Fibroblast of lung (primary cell): ENCODE data around the gene C2CD4B. TPM values are rescaled to one million over a fixed set of nuclear protein-coding genes. Genes with fewer than 3 reads are reported as not detected.

Source experiments
- DNase-seq, 2 donors: peaks; one replicate each; pipeline versions ENCODE4 v3.0.0 to v3.0.0-alpha.2; 2010; ENCODE audit warnings: low read depth in 2 of 2
- H2AFZ ChIP-seq: 2 replicates; pipeline ENCODE4 v1.5.1; 2012; ENCODE audit warnings: low read length, control low read depth, inconsistent platforms
- H3K27ac ChIP-seq: 2 replicates; pipeline ENCODE4 v1.5.1; 2011; ENCODE audit warnings: low read length, control low read depth; ENCODE audit not compliant: insufficient read depth
- H3K27me3 ChIP-seq: 2 replicates; pipeline ENCODE4 v1.5.1; 2011; ENCODE audit warnings: mild to moderate bottlenecking, low read length; ENCODE audit not compliant: control insufficient read depth, insufficient read depth
- H3K36me3 ChIP-seq: 2 replicates; pipeline ENCODE4 v1.5.1; 2011; ENCODE audit warnings: low read length; ENCODE audit not compliant: control insufficient read depth, insufficient read depth
- H3K4me1 ChIP-seq: 2 replicates; pipeline ENCODE4 v1.5.1; 2011; ENCODE audit warnings: low read length; ENCODE audit not compliant: control insufficient read depth, insufficient read depth; ENCODE audit errors: extremely low read depth
- H3K4me2 ChIP-seq: 2 replicates; pipeline ENCODE4 v1.5.1; 2011; ENCODE audit warnings: low read length, control low read depth; ENCODE audit not compliant: insufficient read depth; ENCODE audit errors: extremely low read depth
- H3K4me3 ChIP-seq, 4 experiments: fragments of 200-600 bp in 1 of 4; sonication (generic) in 1 of 4; replicated peaks in 1 of 4; 2 replicates each; pipeline ENCODE4 v1.5.1; 2011 to 2016; ENCODE audit warnings: low read length in 4 of 4, low read depth in 3 of 4, mild to moderate bottlenecking in 3 of 4, control low read depth in 2 of 4, inconsistent platforms in 1 of 4, mixed read lengths in 1 of 4; ENCODE audit not compliant: insufficient read depth in 1 of 4; ENCODE audit errors: control extremely low read depth in 1 of 4
- H3K79me2 ChIP-seq: 2 replicates; pipeline ENCODE4 v1.5.1; 2012; ENCODE audit warnings: mild to moderate bottlenecking, low read length, inconsistent platforms; ENCODE audit not compliant: control insufficient read depth, insufficient read depth
- H3K9ac ChIP-seq: 2 replicates; pipeline ENCODE4 v1.5.1; 2011; ENCODE audit warnings: mild to moderate bottlenecking, low read length, control low read depth; ENCODE audit not compliant: insufficient read depth
- H3K9me3 ChIP-seq: 2 replicates; pipeline ENCODE4 v1.5.1; 2012; ENCODE audit warnings: low read depth, low read length; ENCODE audit not compliant: control insufficient read depth, insufficient read depth
- H4K20me1 ChIP-seq: 2 replicates; pipeline ENCODE4 v1.5.1; 2011; ENCODE audit warnings: low read length; ENCODE audit not compliant: control insufficient read depth, insufficient read depth; ENCODE audit errors: extremely low read depth
- CTCF ChIP-seq, 2 donors: IDR thresholded peaks in 1 of 2; conservative IDR thresholded peaks in 1 of 2; 1 replicate in 1 of 2; 2 replicates in 1 of 2; pipeline ENCODE4 v1.5.1; 2011 to 2012; ENCODE audit warnings: low read length in 2 of 2, control low read depth in 1 of 2, inconsistent platforms in 1 of 2, low read depth in 1 of 2, mild to moderate bottlenecking in 1 of 2
- EZH2 ChIP-seq: IDR thresholded peaks from 2 replicates; pipeline ENCODE4 v1.5.1; 2012; ENCODE audit warnings: low read length, control low read depth, mild to moderate bottlenecking; ENCODE audit errors: missing control alignments
- polyA plus RNA-seq, 2 donors: library from polyadenylated mRNA; depleted of rRNA in 1 of 2; stranded (reverse) in 1 of 2; unstranded in 1 of 2; fragments of >200 nt; gene quantifications; 2 replicates each; pipeline ENCODE4 v1.2.1, GENCODE V29; 2011 to 2012; ENCODE audit warnings: missing spikeins in 1 of 2
- total RNA-seq: library from RNA; depleted of rRNA; stranded (reverse); fragments of >200 nt; gene quantifications from 2 replicates; pipeline ENCODE4 v1.2.1, GENCODE V29; 2014

The C2CD4B gene
- total and polyA plus RNA-seq, 2 donors (not counting 1 experiment from before 2014, with no cell fraction given), result not detected

GRCh38 chr15:62124973-62125303 lies 40.1 kb downstream of the C2CD4B start:
- Histone ChIP-seq H4K20me1 (no peaks in the 10 kb centered on the region), H3K79me2 (no peaks in the 10 kb centered on the region), H3K9me3 (no peaks in the 10 kb centered on the region), H3K4me1 (no peaks in the 10 kb centered on the region), H3K27ac (no peak overlapping the region), H3K9ac (no peak overlapping the region), H3K27me3 (no peaks in the 10 kb centered on the region), H3K36me3 (no peaks in the 10 kb centered on the region), H2AFZ (no peak overlapping the region), H3K4me2 (no peak overlapping the region), H3K4me3 (no peak overlapping the region)
- no peak for DNase-seq
- TF ChIP-seq EZH2 (no peak), CTCF (conservative IDR thresholded peaks at IDR 0.05 in 1 of 2, IDR thresholded peaks at IDR 0.05 in 1 of 2; ENCODE audit: low read depth in 1 of 2, low read length in 2 of 2) (no peak)

- H3K4me3 ChIP-seq, result no peak overlapping the region
- no peaks in the 10 kb centered on the region for H3K27me3 ChIP-seq
- H3K9me3 ChIP-seq, result no peaks in the 10 kb centered on the region
- no peak overlapping the region for H3K4me2 ChIP-seq
- DNase-seq, result peak in 1 of 2 donors; percentile 53
- no peak overlapping the region for H3K9ac ChIP-seq
- H3K79me2 ChIP-seq, result no peaks in the 10 kb centered on the region
- TF ChIP-seq CTCF (conservative IDR thresholded peaks at IDR 0.05 in 1 of 2, IDR thresholded peaks at IDR 0.05 in 1 of 2; ENCODE audit: low read depth in 1 of 2, low read length in 2 of 2), result no peak
- no peaks in the 10 kb centered on the region for H4K20me1 ChIP-seq
- no peak overlapping the region for H3K27ac ChIP-seq
- H3K36me3 ChIP-seq, result no peaks in the 10 kb centered on the region
- no peaks in the 10 kb centered on the region for H3K4me1 ChIP-seq
- no peak overlapping the region for H2AFZ ChIP-seq
These were observed 40.7 kb downstream of the C2CD4B start for GRCh38 chr15:62124176-62124972.

GRCh38 chr15:62122249-62122648 lies 42.8 kb downstream of the C2CD4B start:
- H3K9ac ChIP-seq, result no peak overlapping the region
- no peaks in the 10 kb centered on the region for H4K20me1 ChIP-seq
- no peaks in the 10 kb centered on the region for H3K27me3 ChIP-seq
- H3K27ac ChIP-seq, result no peak overlapping the region
- no peak overlapping the region for H3K4me3 ChIP-seq
- H2AFZ ChIP-seq, result no peak overlapping the region
- no peaks in the 10 kb centered on the region for H3K79me2 ChIP-seq
- peaks cover 4% of the 10 kb centered on the region for H3K4me1 ChIP-seq
- DNase-seq, result no peak
- no peaks in the 10 kb centered on the region for H3K9me3 ChIP-seq
- no peak overlapping the region for H3K4me2 ChIP-seq
- H3K36me3 ChIP-seq, result no peaks in the 10 kb centered on the region
- TF ChIP-seq EZH2 (no peak), CTCF (conservative IDR thresholded peaks at IDR 0.05 in 1 of 2, IDR thresholded peaks at IDR 0.05 in 1 of 2; ENCODE audit: low read depth in 1 of 2, low read length in 2 of 2) (no peak)
